A549 (cell line): ENCODE results near the gene AKIRIN2. TPM values are rescaled to one million over a fixed set of nuclear protein-coding genes. Genes with fewer than 3 reads are reported as not detected.

Source experiments
- ATAC-seq, 2 experiments: fragments of 200-7000 bp in 1 of 2; fragments of >200 bp in 1 of 2; cut with Nextera tagmentation in 1 of 2; cut with Tn5 transposase in 1 of 2; 3 replicates each; pipeline versions ENCODE4 v1.8.0 to v1.9.1; 2018 to 2020; ENCODE audit warnings: mild to moderate bottlenecking in 1 of 2, moderate library complexity in 1 of 2
- CTCF ChIA-PET: fragments of 300-600 bp; sonication (Branson Sonifier 250); formaldehyde crosslinking; extraction: SDS; loops from one replicate; lab custom pipeline; 2021; ENCODE audit warnings: antibody characterized with exemption, inconsistent platforms; lab: Yijun Ruan, JAX
- POLR2A ChIA-PET: fragments of 350-600 bp; formaldehyde crosslinking; extraction: SDS; loops from one replicate; lab custom pipeline; 2021; ENCODE audit warnings: antibody characterized with exemption, inconsistent platforms; lab: Yijun Ruan, JAX
- DNase-seq, 2 experiments: peaks; one replicate each; pipeline versions ENCODE4 v3.0.0 to v3.0.0-alpha.2; 2011 to 2016; ENCODE audit warnings: low read depth in 1 of 2, low spot score in 1 of 2
- FAIRE-seq: peaks from 2 replicates; lab custom pipeline; 2011; peaks lifted over from hg19 to GRCh38; lab: Jason Lieb, UNC
- H3K27ac ChIP-seq, 2 experiments: fragments of >200 bp; sonication (Bioruptor Twin); formaldehyde crosslinking; 3 replicates each; pipeline ENCODE4 v1.5.1; 2016 to 2017
- H3K4me1 ChIP-seq: fragments of >200 bp; sonication (Bioruptor Twin); formaldehyde crosslinking; 3 replicates; pipeline ENCODE4 v1.6.1; 2016
- H3K4me2 ChIP-seq: fragments of >200 bp; sonication (Bioruptor Twin); formaldehyde crosslinking; 3 replicates; pipeline ENCODE4 v1.6.1; 2016
- H3K4me3 ChIP-seq: fragments of >200 bp; sonication (Bioruptor Twin); formaldehyde crosslinking; 3 replicates; pipeline ENCODE4 v1.5.1; 2016
- H3K9me3 ChIP-seq: fragments of >200 bp; sonication (Bioruptor Twin); formaldehyde crosslinking; 3 replicates; pipeline ENCODE4 v1.6.1; 2016
- CBX2 ChIP-seq: fragments of 200-600 bp; sonication (generic); IDR thresholded peaks from 2 replicates; pipeline ENCODE4 v1.6.1; 2016; ENCODE audit warnings: low read depth, mild to moderate bottlenecking, borderline replicate concordance
- CBX8 ChIP-seq: fragments of 200-600 bp; sonication (generic); IDR thresholded peaks from 2 replicates; pipeline ENCODE4 v1.6.1; 2016
- CEBPB ChIP-seq, 2 experiments: fragments of >200 bp in 1 of 2; sonication (Bioruptor Twin) in 1 of 2; formaldehyde crosslinking in 1 of 2; IDR thresholded peaks; 2 replicates each; pipeline ENCODE4 v1.6.1; 2012 to 2016
- CHD4 ChIP-seq: fragments of 200-600 bp; sonication (generic); IDR thresholded peaks from 2 replicates; pipeline ENCODE4 v1.6.1; 2016; ENCODE audit warnings: antibody characterized with exemption, mild to moderate bottlenecking, borderline replicate concordance
- EHMT2 ChIP-seq: fragments of 200-600 bp; sonication (generic); IDR thresholded peaks from 2 replicates; pipeline ENCODE4 v1.6.1; 2016; ENCODE audit warnings: antibody characterized with exemption, low read depth, mild to moderate bottlenecking, moderate library complexity
- EP300 ChIP-seq, 2 experiments: fragments of >200 bp; sonication (Bioruptor Twin); formaldehyde crosslinking; IDR thresholded peaks; 2 replicates in 1 of 2; 3 replicates in 1 of 2; pipeline ENCODE4 v1.6.1; 2016 to 2017
- ESRRA ChIP-seq: fragments of 150-350 bp; IDR thresholded peaks from 2 replicates; pipeline ENCODE4 v1.6.1; 2014; ENCODE audit warnings: mild to moderate bottlenecking, low read length, borderline replicate concordance
- FOSB ChIP-seq: fragments of 250-450 bp; sonication (Bioruptor Pico); IDR thresholded peaks from 2 replicates; pipeline ENCODE4 v1.5.0; 2020; ENCODE audit warnings: mild to moderate bottlenecking, moderate library complexity
- FOXS1 ChIP-seq: fragments of 250-450 bp; sonication (Bioruptor Pico); IDR thresholded peaks from 2 replicates; pipeline ENCODE4 v1.5.0; 2020; ENCODE audit warnings: mild to moderate bottlenecking, moderate library complexity
- GATA3 ChIP-seq: IDR thresholded peaks from 2 replicates; pipeline ENCODE4 v1.6.1; 2012; ENCODE audit warnings: borderline replicate concordance
- HES2 ChIP-seq: fragments of >200 bp; sonication (Bioruptor Twin); formaldehyde crosslinking; IDR thresholded peaks from 2 replicates; pipeline ENCODE4 v1.6.1; 2016
- HEYL ChIP-seq: fragments of 250-450 bp; sonication (Bioruptor Pico); IDR thresholded peaks from 2 replicates; pipeline ENCODE4 v1.8.0; 2021; ENCODE audit warnings: mild to moderate bottlenecking, moderate library complexity
- HOXA7 ChIP-seq: fragments of 250-450 bp; sonication (Bioruptor Pico); IDR thresholded peaks from 2 replicates; pipeline ENCODE4 v1.5.0; 2020; ENCODE audit warnings: mild to moderate bottlenecking, moderate library complexity
- JUNB ChIP-seq: fragments of >200 bp; sonication (Bioruptor Twin); formaldehyde crosslinking; IDR thresholded peaks from 2 replicates; pipeline ENCODE4 v1.6.1; 2016
- KDM5A ChIP-seq: fragments of 200-600 bp; sonication (generic); IDR thresholded peaks from 2 replicates; pipeline ENCODE4 v1.6.1; 2016; ENCODE audit warnings: antibody characterized with exemption, mild to moderate bottlenecking
- MAZ ChIP-seq: fragments of 150-350 bp; IDR thresholded peaks from 2 replicates; pipeline ENCODE4 v1.6.1; 2014; ENCODE audit warnings: antibody characterized with exemption, low read depth, low read length, borderline replicate concordance
- PHF8 ChIP-seq: fragments of 200-600 bp; sonication (generic); IDR thresholded peaks from 2 replicates; pipeline ENCODE4 v1.6.1; 2016; ENCODE audit warnings: low read depth, mild to moderate bottlenecking, antibody characterized with exemption, moderate library complexity, borderline replicate concordance
- POLR2A ChIP-seq: IDR thresholded peaks from 2 replicates; pipeline ENCODE4 v1.6.1; 2012; ENCODE audit warnings: mild to moderate bottlenecking, low read length
- POLR2AphosphoS2 ChIP-seq: conservative IDR thresholded peaks from 2 replicates; pipeline ENCODE4 v1.6.1; 2012; ENCODE audit warnings: low read length, improper control_type of control experiment, inconsistent platforms
- RAD21 ChIP-seq, 2 experiments: fragments of >200 bp in 1 of 2; sonication (Bioruptor Twin) in 1 of 2; formaldehyde crosslinking in 1 of 2; IDR thresholded peaks in 1 of 2; conservative IDR thresholded peaks in 1 of 2; 2 replicates in 1 of 2; 3 replicates in 1 of 2; pipeline ENCODE4 v1.6.1; 2012 to 2018; ENCODE audit warnings: inconsistent platforms in 1 of 2
- RNF2 ChIP-seq: fragments of 200-600 bp; sonication (generic); IDR thresholded peaks from 2 replicates; pipeline ENCODE4 v1.6.1; 2016; ENCODE audit warnings: low read depth, mild to moderate bottlenecking, antibody characterized with exemption, moderate library complexity, borderline replicate concordance
- SREBF2 ChIP-seq: fragments of 450-650 bp; IDR thresholded peaks from 2 replicates; pipeline ENCODE4 v1.6.1; 2014; ENCODE audit warnings: mild to moderate bottlenecking, moderate library complexity
- TFCP2L1 ChIP-seq: fragments of 250-450 bp; sonication (Bioruptor Pico); IDR thresholded peaks from 2 replicates; pipeline ENCODE4 v1.5.0; 2021; ENCODE audit warnings: mild to moderate bottlenecking
- ZC3H11A ChIP-seq: fragments of 450-650 bp; IDR thresholded peaks from 2 replicates; pipeline ENCODE4 v1.6.1; 2014; ENCODE audit warnings: antibody characterized with exemption, mild to moderate bottlenecking
- ZFP36 ChIP-seq: fragments of 450-650 bp; IDR thresholded peaks from 2 replicates; pipeline ENCODE4 v1.6.1; 2014; ENCODE audit warnings: borderline replicate concordance; ENCODE audit not compliant: partially characterized antibody
- ZSCAN20 ChIP-seq: fragments of 250-450 bp; sonication (Bioruptor Pico); IDR thresholded peaks from 2 replicates; pipeline ENCODE4 v1.8.0; 2022; ENCODE audit warnings: mild to moderate bottlenecking, moderate library complexity
- WGBS: methylation state at CpG from one replicate; pipeline ENCODE4 v1.1.6; 2017; ENCODE audit errors: missing lambda C conversion rate; 5-methylcytosine and 5-hydroxymethylcytosine counted together
- polyA plus RNA-seq, 4 experiments: library from polyadenylated mRNA; depleted of rRNA in 3 of 4; stranded (reverse); fragments of >200 nt; fragmentation: RNase III in 1 of 4; extraction: RNeasy Plus Mini Kit Qiagen cat#74134 plus additional on column Dnase treatment in 1 of 4; gene quantifications; 2 replicates in 3 of 4; 3 replicates in 1 of 4; pipeline ENCODE4 v1.2.3, GENCODE V29; 2011 to 2017
- TF ChIP-seq, protein P1 (sequence below): fragments of 250-450 bp; sonication (Bioruptor Pico); IDR thresholded peaks from 2 replicates; pipeline ENCODE4 v1.5.0; 2021; ENCODE audit warnings: mild to moderate bottlenecking, moderate library complexity, borderline replicate concordance
- TF ChIP-seq, protein P2 (sequence below): IDR thresholded peaks from 2 replicates; pipeline ENCODE4 v1.6.1; 2012

AKIRIN2 gene
- polyA plus RNA-seq, 2 of the 4 experiments (the other 2 are of a cell fraction), result 23.7 to 40.1 TPM

DNA sequence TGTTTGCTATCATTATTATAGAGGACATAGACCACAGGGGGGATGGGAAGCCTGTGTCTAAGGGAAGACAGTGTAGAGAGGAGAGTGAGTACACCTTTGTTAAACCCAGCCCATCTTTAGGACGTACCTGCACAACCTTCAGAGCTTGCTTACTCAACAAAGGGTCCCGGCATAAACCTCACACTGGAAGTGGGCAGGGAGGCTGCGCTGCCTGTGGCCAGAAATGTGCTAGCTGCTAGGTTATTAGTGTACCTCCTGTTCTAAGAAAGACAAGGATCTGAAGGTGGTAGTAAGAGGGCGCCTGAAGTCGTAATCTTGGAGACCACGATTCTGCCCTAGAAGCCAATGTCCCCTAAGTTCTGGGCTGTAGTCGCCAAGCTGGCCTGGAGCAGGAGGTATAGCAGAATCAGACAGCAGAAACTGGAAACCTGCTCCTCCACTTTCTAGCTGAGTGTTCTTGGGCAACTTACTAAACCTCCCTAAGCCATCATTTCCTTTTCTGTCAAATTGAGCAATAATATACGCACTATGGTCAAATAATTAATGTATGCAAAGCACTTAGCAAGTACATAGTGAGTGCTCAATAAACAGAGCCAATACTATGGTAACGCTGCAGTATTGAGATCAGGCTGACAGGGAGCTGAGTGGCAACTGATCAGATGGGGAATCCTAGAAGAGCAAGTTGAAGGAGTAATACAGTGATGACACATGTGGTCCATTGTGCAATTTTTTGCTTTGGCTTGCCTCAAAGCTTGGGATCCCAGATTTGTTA lies 16.8 kb upstream of the AKIRIN2 start:
- H3K4me1 ChIP-seq, result peaks cover 66% of the 10 kb centered on the region
- CTCF ChIA-PET, result interaction anchor here (0.7 kb wide), 1 partner anchor 14 kb away, joined by 3 read pairs; no protein-coding TSS in a partner anchor
- TF ChIP-seq HEYL (CRISPR knock-in tag) (no peak), CEBPB (IDR thresholded peaks at IDR 0.05) (peak; percentile 68 to 75; a peak in 3 of 4 replicates)
- FAIRE-seq (no peak), DNase-seq (no peak), ATAC-seq (0 out of 6 replicates have a peak, but pooled peaks of 1 of the 2 experiments have one; percentile 11)
- H3K9me3 ChIP-seq, result no peaks in the 10 kb centered on the region
- POLR2A ChIA-PET, result interaction anchor here (1.5 kb wide), 1 partner anchor 17 kb away, joined by 6 read pairs; the partner anchor contains the start of gene AKIRIN2
- peak overlapping the region; percentile 34 to 81; a peak in 5 of 6 replicates for H3K27ac ChIP-seq
- H3K4me3 ChIP-seq, result no peak overlapping the region
- H3K4me2 ChIP-seq, result peak overlapping the region; percentile 2; the same call in 2 of the 3 replicates
- WGBS, result 88% methylated on average over 9 of the region's 9 CpGs

DNA sequence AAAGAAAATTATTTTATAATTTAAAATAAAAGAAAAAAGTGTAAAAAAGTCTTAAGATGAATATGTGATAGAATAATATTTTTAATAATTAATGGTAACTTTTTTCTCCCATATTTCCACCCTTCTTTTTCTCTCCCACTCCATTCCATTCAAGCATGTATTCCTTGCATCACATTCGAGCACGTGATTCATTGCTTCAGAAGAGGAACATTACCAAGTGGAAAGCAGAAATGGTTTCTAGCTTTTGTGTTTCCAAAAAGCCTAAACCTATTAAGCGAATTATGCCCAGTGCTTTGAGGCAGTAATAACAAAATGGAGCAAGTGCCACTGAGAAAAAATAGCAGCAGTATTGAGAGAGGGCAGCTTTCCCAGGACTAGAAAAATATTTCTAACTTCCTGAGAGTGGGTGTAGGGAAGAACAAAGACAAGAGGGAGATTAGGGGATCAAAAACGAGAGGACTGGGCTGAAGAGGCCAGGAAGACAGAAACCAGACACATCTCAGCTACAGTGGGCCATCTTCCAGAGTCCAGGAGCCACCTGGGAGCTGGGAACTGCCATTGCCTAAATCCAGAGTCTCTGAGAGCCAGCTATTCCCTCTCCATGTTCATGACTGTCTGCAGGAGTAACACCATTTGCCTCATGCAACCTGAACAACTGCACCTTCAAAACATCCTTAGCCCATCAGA lies 15.0 kb upstream of the AKIRIN2 start:
- no peak for ATAC-seq
- no peaks in the 10 kb centered on the region for H3K9me3 ChIP-seq
- H3K27ac ChIP-seq, result peak overlapping the region; percentile 43 to 81
- TF ChIP-seq CHD4 (no peak), HES2 (no peak), POLR2A (no peak), EP300 (IDR thresholded peaks at IDR 0.05) (no peak), PHF8 (no peak), FOXS1 (CRISPR knock-in tag) (no peak), MAZ (no peak)
- FAIRE-seq, result no peak
- H3K4me1 ChIP-seq, result peaks cover 60% of the 10 kb centered on the region
- CTCF ChIA-PET, result no interaction called here
- H3K4me2 ChIP-seq, result no peak overlapping the region
- 83% methylated on average over 4 of the region's 4 CpGs for WGBS
- no peak overlapping the region for H3K4me3 ChIP-seq
- POLR2A ChIA-PET, result no interaction called here
- no peak for DNase-seq

DNA sequence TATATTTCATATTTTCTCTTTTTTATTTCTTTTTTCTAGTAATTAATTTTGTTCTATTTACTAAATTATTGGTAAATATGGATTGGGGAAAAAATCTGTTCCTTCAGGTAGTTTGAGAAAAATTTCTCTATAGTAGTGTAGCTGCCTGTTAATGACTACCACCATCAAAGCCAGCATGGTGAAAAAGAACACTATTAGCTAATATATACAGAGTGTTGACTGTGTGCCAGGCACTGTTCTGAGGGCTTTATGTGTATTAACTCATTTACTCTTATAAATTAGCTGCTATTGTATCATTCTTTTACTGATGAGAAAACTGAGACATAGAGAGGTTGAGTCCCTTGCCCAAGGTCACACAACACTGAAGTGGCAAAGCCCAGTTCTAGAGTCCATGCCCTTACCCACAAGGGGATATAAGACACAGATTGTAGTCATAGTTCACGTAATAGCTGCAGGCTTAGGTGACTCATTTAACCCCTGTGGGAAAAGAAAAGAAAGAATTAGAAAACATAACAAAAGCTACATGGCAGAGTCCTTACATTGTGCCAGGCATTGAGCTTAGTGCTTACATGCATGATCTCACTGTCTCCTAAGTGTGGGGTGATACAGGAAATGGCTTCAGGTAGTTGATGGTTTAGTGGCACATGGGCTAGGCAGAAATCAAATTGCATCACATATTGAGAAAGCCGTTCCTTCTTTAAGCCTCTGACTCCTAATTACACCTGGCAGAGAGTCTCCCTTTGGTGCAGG lies 12.2 kb upstream of the AKIRIN2 start:
- Histone ChIP-seq H3K9me3 (no peaks in the 10 kb centered on the region), H3K4me1 (peaks cover 34% of the 10 kb centered on the region), H3K4me3 (no peak overlapping the region), H3K4me2 (peak overlapping the region; percentile 60), H3K27ac (peak overlapping the region; percentile 56 to 80)
- ChIA-PET POLR2A (interaction anchor here (1.0 kb wide), 1 partner anchor 12 kb away, joined by 7 read pairs; the partner anchor contains the start of gene AKIRIN2), CTCF (interaction anchor here (0.6 to 0.9 kb wide), 2 partner anchors 13 to 70 kb away, joined by 3 to 5 read pairs; no protein-coding TSS in a partner anchor)
- ATAC-seq (peak; percentile 82 to 83; a peak in 4 of 6 replicates), DNase-seq (peak in 1 of 2 experiments; percentile 61), FAIRE-seq (no peak)
- WGBS, result 16% methylated on average over 2 of the region's 2 CpGs
- TF ChIP-seq CBX8 (no peak), POLR2AphosphoS2 (no peak), MAZ (no peak), FOSB (no peak), EP300 (IDR thresholded peaks at IDR 0.05) (no peak), TFCP2L1 (CRISPR knock-in tag) (no peak), ZFP36 (no peak), ESRRA (peak; percentile 78), GATA3 (no peak), HOXA7 (no peak), SREBF2 (no peak), KDM5A (no peak), PHF8 (no peak), CBX2 (no peak), HEYL (CRISPR knock-in tag) (no peak), RAD21 (conservative IDR thresholded peaks at IDR 0.05 in 1 of 2, IDR thresholded peaks at IDR 0.05 in 1 of 2) (0 out of 5 replicates have a peak, but pooled peaks of 1 of the 2 experiments have one; percentile 8), RNF2 (no peak), CEBPB (IDR thresholded peaks at IDR 0.05) (no peak), ZC3H11A (no peak), JUNB (peak; percentile 53), ZSCAN20 (CRISPR knock-in tag) (no peak), EHMT2 (no peak)
- TF ChIP-seq, protein P1, sequence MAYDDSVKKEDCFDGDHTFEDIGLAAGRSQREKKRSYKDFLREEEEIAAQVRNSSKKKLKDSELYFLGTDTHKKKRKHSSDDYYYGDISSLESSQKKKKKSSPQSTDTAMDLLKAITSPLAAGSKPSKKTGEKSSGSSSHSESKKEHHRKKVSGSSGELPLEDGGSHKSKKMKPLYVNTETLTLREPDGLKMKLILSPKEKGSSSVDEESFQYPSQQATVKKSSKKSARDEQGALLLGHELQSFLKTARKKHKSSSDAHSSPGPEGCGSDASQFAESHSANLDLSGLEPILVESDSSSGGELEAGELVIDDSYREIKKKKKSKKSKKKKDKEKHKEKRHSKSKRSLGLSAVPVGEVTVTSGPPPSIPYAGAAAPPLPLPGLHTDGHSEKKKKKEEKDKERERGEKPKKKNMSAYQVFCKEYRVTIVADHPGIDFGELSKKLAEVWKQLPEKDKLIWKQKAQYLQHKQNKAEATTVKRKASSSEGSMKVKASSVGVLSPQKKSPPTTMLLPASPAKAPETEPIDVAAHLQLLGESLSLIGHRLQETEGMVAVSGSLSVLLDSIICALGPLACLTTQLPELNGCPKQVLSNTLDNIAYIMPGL (CRISPR knock-in tag), result no peak
- TF ChIP-seq, protein P2, sequence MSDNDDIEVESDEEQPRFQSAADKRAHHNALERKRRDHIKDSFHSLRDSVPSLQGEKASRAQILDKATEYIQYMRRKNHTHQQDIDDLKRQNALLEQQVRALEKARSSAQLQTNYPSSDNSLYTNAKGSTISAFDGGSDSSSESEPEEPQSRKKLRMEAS, result peak; percentile 47; the same call in 1 of the 2 replicates
